Measurements from ENCODE around the gene PRKCG. TPM values are rescaled to one million over a fixed set of nuclear protein-coding genes. Genes with fewer than 3 reads are reported as not detected.

Gene PRKCG
- total RNA-seq, 1 experiment from 2014 or later: 1.7 TPM

DNA sequence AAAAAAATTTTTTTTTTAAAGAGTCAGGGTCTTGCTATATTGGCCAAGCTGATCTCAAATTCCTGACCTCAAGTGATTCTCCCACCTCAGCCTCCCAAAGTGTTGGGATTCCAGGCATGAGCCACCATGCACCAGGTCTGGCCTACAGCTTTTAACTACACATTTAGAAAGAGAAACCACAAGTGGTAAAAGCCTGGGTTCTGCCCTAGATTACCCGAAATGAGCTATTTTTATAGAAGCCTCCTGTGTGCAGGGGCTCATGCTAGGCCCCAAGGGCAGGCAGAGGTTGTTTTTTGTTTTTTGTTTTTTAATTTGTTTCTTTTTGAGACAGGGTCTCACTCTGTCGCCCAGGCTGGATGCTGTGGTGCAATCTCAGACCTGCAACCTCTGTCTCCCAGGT is 28.3 kb upstream of the PRKCG start:
- Mint-ChIP-seq H3K4me3 (ENCODE audit: unreplicated experiment) (no peak overlapping the region), H3K27ac (ENCODE audit: unreplicated experiment) (no peak overlapping the region), H3K27me3 (ENCODE audit: insufficient read depth, unreplicated experiment) (no peaks in the 10 kb centered on the region), H3K4me1 (ENCODE audit: low read depth, unreplicated experiment) (peaks cover 12% of the 10 kb centered on the region), H3K9me3 (ENCODE audit: unreplicated experiment) (peaks cover 13% of the 10 kb centered on the region), H3K36me3 (ENCODE audit: insufficient read depth, unreplicated experiment) (no peaks in the 10 kb centered on the region)
- no peak overlapping the region for H3K4me3 ChIP-seq (ENCODE audit: low read depth, low read length)
- H3K27me3 ChIP-seq (replicated peaks; ENCODE audit: control insufficient read depth, insufficient read depth, low read length): no peaks in the 10 kb centered on the region
- TF ChIP-seq, protein P1, sequence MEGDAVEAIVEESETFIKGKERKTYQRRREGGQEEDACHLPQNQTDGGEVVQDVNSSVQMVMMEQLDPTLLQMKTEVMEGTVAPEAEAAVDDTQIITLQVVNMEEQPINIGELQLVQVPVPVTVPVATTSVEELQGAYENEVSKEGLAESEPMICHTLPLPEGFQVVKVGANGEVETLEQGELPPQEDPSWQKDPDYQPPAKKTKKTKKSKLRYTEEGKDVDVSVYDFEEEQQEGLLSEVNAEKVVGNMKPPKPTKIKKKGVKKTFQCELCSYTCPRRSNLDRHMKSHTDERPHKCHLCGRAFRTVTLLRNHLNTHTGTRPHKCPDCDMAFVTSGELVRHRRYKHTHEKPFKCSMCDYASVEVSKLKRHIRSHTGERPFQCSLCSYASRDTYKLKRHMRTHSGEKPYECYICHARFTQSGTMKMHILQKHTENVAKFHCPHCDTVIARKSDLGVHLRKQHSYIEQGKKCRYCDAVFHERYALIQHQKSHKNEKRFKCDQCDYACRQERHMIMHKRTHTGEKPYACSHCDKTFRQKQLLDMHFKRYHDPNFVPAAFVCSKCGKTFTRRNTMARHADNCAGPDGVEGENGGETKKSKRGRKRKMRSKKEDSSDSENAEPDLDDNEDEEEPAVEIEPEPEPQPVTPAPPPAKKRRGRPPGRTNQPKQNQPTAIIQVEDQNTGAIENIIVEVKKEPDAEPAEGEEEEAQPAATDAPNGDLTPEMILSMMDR (IDR thresholded peaks at IDR 0.05; ENCODE audit: insufficient read depth in 1 of 2, low read depth in 1 of 2, low read length in 1 of 2, severe bottlenecking in 1 of 2, unreplicated experiment in 1 of 2): no peak
- intact Hi-C loops (cut with micrococcal nuclease; ENCODE audit: unreplicated experiment): loop anchor here (1.0 kb wide), 2 partner anchors 12 to 29 kb away; partner anchors contain the start of gene PRKCG
- CTCF ChIA-PET: interaction anchor here (0.6 to 0.7 kb wide), 2 partner anchors 28 to 262 kb away, joined by 3 read pairs; partner anchors contain the start of genes PRKCG, PRPF31 and TFPT
- no peaks in the 10 kb centered on the region for H3K4me1 ChIP-seq
- no peaks in the 10 kb centered on the region for H3K36me3 ChIP-seq (ENCODE audit: control insufficient read depth, insufficient read depth, low read length)
- no peak for DNase-seq
- no TSS peak for BruUV-seq (replicated peaks)
- H3K9me3 ChIP-seq: no peaks in the 10 kb centered on the region
- POLR2A ChIA-PET: interaction anchor here (1.0 kb wide), 1 partner anchor 14 kb away, joined by 3 read pairs; the partner anchor contains the start of gene MYADM

GRCh38 chr19:53864308-53864836 is 17.6 kb upstream of the PRKCG start:
- H3K4me3 Mint-ChIP-seq (ENCODE audit: unreplicated experiment): peak overlapping the region; percentile 97
- H3K9me3 Mint-ChIP-seq (ENCODE audit: unreplicated experiment): no peaks in the 10 kb centered on the region
- H3K27me3 Mint-ChIP-seq (ENCODE audit: insufficient read depth, unreplicated experiment): no peaks in the 10 kb centered on the region
- peaks cover 29% of the 10 kb centered on the region for H3K4me1 Mint-ChIP-seq (ENCODE audit: low read depth, unreplicated experiment)
- POLR2A ChIA-PET: no interaction called here
- peak; percentile 80 to 83 for DNase-seq
- H3K36me3 Mint-ChIP-seq (ENCODE audit: insufficient read depth, unreplicated experiment): peaks cover 38% of the 10 kb centered on the region
- Histone ChIP-seq H3K4me3 (ENCODE audit: low read depth, low read length) (no peak overlapping the region), H3K9me3 (no peaks in the 10 kb centered on the region), H3K27me3 (replicated peaks; ENCODE audit: control insufficient read depth, insufficient read depth, low read length) (no peaks in the 10 kb centered on the region), H3K36me3 (ENCODE audit: control insufficient read depth, insufficient read depth, low read length) (no peaks in the 10 kb centered on the region), H3K4me1 (peaks cover 37% of the 10 kb centered on the region)
- CTCF ChIA-PET: interaction anchor here (0.8 to 1.0 kb wide), 2 partner anchors 17 to 166 kb away, joined by 3 to 8 read pairs; partner anchors contain the start of gene PRKCG
- intact Hi-C loops (cut with micrococcal nuclease; ENCODE audit: unreplicated experiment): loop anchor here (2.0 kb wide), 1 partner anchor 18 kb away; the partner anchor contains the start of gene PRKCG
- no TSS peak for BruUV-seq (replicated peaks)
- H3K27ac Mint-ChIP-seq (ENCODE audit: unreplicated experiment): peak overlapping the region; percentile 100
- TF ChIP-seq, protein P1 (IDR thresholded peaks at IDR 0.05; ENCODE audit: insufficient read depth in 1 of 2, low read depth in 1 of 2, low read length in 1 of 2, severe bottlenecking in 1 of 2, unreplicated experiment in 1 of 2): no peak

GRCh38 chr19:53865523-53865917 is 16.5 kb upstream of the PRKCG start:
- H3K4me3 ChIP-seq (ENCODE audit: low read depth, low read length): peak overlapping the region; percentile 32; the same call in 1 of the 2 replicates
- Mint-ChIP-seq H3K27ac (ENCODE audit: unreplicated experiment) (peak overlapping the region; percentile 100), H3K27me3 (ENCODE audit: insufficient read depth, unreplicated experiment) (no peaks in the 10 kb centered on the region), H3K4me1 (ENCODE audit: low read depth, unreplicated experiment) (peaks cover 29% of the 10 kb centered on the region), H3K36me3 (ENCODE audit: insufficient read depth, unreplicated experiment) (peaks cover 42% of the 10 kb centered on the region), H3K9me3 (ENCODE audit: unreplicated experiment) (no peaks in the 10 kb centered on the region), H3K4me3 (ENCODE audit: unreplicated experiment) (peak overlapping the region; percentile 97)
- ChIA-PET POLR2A (interaction anchor here (0.6 kb wide), 2 partner anchors 14 to 272 kb away, joined by 3 read pairs; partner anchors contain the start of gene CNOT3), CTCF (interaction anchor here (0.6 kb wide), 1 partner anchor 308 kb away, joined by 3 read pairs; no protein-coding TSS in a partner anchor)
- TF ChIP-seq, protein P1 (IDR thresholded peaks at IDR 0.05; ENCODE audit: insufficient read depth in 1 of 2, low read depth in 1 of 2, low read length in 1 of 2, severe bottlenecking in 1 of 2, unreplicated experiment in 1 of 2): no peak
- no peaks in the 10 kb centered on the region for H3K9me3 ChIP-seq
- H3K4me1 ChIP-seq: peaks cover 37% of the 10 kb centered on the region
- intact Hi-C loops (cut with micrococcal nuclease; ENCODE audit: unreplicated experiment): loop anchor here (1.0 to 5.0 kb wide), 3 partner anchors 12 to 272 kb away; partner anchors contain the start of genes CNOT3 and PRKCG
- H3K36me3 ChIP-seq (ENCODE audit: control insufficient read depth, insufficient read depth, low read length): no peaks in the 10 kb centered on the region
- no TSS peak for BruUV-seq (replicated peaks)
- H3K27me3 ChIP-seq (replicated peaks; ENCODE audit: control insufficient read depth, insufficient read depth, low read length): no peaks in the 10 kb centered on the region
- no peak for DNase-seq

Measured in Caco-2 (cell line).